Activated CD8-positive, alpha-beta memory T cell treated with anti-CD3 and anti-CD28 coated beads, Interleukin-2, amount 50 U/mL, for 48 hours (primary cell): ENCODE measurements around the gene ANO10.

Source experiments
- DNase-seq: peaks from one replicate; pipeline ENCODE4 v3.0.0-alpha.2; 2020

The ANO10 gene

DNA sequence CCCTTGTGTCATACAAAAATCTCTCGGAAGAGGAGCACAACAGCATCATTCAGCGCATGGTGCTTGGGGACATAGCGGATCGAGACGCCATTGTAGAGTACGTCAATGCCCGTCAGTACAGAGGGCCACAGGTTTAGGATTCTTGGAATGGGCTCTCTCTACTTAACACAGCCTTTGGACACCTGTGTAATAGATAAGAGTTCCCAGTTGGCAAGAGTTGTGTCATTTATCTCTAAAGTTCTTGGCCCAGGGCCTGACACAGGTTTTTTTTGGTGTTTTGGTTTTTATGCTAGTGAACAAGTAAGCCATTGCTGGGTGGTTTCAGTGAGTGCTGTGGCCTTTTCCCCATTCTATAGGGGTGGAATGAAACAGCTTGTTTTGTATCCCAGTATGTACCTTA lies 281.4 kb downstream of the ANO10 start:
- DNase-seq, result no peak

DNA sequence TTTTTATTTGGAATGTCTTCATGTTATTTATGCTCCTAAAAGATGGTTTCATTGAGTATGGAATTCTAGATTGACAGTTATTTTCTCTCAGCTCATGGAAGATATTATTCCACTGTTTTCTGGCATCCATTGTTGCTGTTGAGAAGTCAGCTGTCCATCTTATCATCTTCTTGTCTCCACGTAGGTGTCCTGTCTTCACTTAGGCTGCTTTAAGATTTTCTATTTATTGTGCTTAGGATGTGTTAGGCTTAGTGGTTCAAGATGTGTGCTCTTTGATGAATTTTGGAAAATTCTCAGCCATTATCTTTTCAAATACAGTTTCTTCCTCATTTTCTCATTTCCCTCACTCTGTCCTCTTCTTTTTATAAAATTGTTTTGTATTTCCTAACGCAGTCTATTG lies 283.5 kb downstream of the ANO10 start:
- no peak for DNase-seq

DNA sequence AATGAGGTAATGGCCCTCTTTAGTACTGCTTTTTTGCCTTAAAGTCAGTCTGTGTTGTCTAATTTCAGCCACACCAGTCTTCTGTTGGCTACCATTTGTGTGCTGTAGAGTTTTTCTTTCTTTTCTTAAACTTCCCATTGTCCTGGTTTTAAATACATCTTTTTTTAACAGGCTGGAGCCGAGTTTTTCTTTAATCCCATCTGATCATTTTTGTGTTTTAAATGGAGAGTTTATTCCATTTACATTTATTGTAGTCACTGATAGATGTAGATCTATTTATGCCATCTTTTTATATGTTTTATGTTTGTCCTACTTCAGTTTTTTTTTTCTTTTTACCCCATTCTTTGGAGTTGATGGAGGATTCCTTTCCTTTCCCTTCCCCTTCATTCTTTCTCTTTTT lies 286.0 kb downstream of the ANO10 start:
- DNase-seq, result no peak

DNA sequence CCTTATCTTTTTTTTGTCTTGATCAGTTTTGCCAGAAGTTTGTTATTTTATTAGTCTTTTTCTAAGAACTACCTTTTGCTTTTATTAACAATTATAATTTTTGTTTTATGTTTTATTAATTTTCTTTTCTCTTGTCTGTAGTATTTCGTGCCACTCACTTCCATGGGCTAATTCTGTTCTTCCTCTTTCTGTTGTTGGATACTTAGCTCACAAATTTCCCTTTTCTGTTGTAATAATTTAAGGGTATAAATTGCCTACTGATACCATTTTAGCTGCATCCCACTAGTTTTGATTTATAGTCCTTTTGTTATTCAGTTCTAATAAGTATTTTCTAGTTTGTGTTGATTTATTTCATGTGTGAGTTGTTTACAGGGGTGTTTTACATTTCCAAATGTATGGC lies 286.8 kb downstream of the ANO10 start:
- no peak for DNase-seq

DNA sequence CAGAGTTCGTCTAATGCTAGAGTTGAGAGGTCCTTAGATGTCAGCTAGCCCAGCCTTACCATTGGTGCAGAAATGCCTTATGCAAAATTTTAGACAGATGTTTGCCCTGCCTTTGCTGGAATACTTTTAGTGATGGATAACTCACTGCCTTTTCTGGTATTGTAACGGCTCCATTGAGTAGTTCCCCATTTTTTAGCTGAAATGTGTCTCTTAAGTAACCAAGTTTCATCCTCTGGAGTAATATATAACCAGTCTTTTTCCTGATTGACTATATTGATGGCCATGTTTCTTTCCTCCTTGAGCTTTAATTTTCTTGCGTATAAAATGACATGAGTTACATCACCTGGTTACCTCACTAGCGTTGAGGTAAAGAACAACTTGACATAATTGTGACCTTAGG lies 290.4 kb downstream of the ANO10 start:
- no peak for DNase-seq

DNA sequence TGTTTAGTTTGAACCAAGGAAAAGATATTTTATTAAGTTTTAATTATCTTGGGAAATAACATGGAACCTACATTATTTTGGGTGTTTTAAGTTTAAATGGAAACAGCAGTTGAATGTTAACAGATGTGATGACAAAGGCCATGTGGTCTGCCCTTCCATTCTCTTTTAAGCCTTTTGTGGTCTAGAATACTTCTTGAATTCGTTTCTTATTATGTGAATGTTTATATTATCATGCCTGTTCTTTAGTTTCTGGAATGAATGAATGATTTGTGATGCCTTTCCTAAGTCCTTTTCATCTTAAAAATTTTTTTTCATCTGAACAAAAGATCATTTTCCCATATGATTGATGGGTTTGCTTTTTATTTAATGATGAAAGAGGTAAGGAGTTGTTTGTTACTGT lies 290.8 kb downstream of the ANO10 start:
- no peak for DNase-seq

DNA sequence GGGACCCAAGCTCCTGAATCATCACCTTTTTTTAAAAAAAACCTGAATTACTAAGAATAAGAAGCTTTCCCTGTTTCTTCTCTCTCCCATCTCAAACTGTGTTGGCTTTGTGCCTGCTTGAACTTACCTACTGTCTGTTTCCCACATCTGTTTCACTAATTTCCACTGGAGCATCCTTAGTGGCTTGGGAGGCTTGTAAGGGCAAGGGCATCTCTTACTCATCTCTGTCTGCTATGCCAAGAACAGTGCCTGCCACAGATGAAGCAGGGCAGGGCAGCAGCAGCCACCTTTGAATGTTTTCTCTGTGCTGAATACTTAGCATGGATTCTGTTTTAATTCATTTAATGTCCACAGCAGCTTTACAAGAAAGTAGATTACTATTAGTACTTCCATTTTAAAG lies 293.2 kb downstream of the ANO10 start:
- DNase-seq, result no peak

DNA sequence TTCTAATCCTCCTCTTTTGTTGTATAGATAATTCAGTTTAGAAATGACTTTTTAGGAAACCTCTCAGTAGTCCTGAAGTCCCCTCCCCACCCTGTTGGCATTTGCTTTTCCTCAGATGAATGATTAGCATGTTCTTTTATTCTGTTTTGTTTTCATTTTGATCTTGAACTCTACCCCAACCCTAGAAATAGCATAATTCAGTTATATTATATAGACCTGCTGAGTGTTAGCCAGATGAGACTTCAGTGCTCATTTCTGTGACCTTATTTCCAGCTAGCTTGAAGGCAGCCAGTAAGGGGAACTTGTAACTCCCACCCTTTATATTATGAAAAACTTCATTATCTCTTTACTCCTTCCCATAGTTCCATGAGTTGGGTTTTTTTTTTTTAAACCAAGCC lies 294.2 kb downstream of the ANO10 start:
- no peak for DNase-seq

DNA sequence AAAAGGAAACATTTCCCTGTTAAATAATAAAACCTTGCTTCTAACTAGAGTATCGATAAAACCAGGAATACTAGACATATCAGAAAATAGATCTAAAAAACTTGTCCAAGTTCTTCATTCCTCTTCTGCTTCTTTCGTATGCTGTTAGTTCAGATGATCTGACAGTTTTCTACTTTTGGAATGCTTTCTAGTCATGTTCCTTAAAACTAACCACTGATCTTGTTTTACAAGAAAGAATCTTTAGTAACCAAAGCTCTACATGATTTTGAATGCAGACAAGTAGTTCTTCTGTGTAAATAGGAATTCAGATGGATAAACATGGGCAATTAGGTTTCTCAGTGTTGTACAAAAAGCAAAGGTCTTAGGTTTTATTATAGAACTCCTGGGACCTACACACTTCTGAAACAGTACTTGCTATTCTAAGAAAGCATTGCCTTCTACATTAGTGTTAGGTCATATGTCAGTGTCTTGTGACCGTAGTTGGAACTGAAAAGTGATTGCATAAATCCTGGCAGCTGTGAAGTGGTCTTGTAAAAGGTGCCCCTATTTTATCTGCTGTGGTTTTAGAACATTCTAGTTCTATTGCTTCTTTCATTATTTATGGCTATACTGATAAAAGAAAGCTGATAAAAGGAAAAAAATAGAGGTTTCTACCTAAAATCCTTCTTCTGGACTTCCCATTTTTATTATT lies 294.8 kb downstream of the ANO10 start:
- DNase-seq, result no peak

DNA sequence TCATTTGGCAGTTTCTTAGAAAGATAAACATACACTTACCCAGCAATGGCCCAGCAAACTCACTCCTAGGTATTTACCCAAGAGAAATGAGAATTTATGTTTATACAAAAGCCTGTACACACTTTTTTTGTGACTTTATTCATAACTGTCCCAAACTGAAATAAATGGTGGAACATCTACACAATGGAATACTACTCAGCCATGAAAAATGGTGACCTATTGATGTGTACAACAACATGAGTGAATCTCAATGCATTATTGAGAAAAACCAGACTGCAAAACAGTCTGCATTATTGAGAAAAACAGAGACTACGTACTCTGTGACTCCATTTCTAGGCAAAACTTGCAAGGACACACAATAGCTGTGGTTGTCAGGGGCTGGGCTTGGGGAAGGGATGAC lies 298.3 kb downstream of the ANO10 start:
- no peak for DNase-seq

DNA sequence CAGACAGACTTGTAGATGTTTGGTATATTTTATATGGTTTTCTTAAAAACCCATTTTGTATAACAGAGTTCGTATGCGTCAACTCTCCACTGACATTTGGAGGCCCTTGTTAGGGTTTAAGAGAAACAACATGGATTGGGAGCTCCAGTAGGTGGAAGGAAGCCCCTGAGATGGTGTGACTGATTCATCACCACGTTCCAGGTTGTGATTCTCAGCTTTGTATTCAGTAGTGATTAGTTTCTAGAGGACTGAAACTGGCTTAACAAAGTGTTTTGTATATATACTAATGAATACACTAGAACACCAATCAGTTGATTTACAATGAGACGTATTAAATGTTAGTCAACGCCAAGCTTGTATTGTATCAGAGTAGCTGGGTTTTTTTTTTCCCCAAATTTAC lies 301.5 kb downstream of the ANO10 start:
- no peak for DNase-seq

DNA sequence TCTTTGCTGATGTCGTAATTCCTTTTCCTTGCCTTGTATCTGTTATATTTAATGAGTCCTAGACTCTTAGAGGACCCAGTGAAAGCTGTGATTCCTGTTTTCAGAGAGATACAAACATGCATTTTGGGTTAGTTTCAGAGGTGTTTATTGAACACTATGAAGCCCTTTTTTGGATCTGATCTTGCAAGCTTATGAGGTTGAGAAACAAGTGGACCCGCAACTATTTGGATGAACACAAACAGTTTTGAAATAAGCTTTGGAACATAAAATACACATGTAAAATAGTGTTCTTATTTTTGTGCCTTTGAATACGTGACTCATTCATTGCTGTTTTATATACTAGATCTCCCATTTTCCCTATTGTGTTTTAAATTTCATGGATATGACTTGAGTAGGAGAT lies 302.0 kb downstream of the ANO10 start:
- no peak for DNase-seq

DNA sequence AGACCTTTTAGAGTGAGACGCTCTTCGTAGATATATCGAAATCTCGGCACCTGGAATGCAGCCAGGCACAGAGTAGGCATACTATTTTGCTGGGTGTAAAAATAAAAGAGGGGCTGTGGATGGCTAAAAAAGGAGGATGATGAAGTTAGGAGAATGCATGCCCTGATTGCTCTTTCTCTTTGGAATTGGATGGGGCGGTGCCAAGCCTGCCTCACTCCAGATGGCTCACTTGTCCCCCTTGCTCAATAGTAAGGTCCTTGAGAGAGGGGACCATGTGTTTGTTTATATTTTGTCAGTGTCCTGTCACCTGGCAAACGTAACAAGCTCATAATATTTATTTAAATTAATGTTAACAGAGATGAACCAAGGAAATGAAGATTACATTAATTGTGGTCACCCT lies 302.4 kb downstream of the ANO10 start:
- DNase-seq, result no peak

DNA sequence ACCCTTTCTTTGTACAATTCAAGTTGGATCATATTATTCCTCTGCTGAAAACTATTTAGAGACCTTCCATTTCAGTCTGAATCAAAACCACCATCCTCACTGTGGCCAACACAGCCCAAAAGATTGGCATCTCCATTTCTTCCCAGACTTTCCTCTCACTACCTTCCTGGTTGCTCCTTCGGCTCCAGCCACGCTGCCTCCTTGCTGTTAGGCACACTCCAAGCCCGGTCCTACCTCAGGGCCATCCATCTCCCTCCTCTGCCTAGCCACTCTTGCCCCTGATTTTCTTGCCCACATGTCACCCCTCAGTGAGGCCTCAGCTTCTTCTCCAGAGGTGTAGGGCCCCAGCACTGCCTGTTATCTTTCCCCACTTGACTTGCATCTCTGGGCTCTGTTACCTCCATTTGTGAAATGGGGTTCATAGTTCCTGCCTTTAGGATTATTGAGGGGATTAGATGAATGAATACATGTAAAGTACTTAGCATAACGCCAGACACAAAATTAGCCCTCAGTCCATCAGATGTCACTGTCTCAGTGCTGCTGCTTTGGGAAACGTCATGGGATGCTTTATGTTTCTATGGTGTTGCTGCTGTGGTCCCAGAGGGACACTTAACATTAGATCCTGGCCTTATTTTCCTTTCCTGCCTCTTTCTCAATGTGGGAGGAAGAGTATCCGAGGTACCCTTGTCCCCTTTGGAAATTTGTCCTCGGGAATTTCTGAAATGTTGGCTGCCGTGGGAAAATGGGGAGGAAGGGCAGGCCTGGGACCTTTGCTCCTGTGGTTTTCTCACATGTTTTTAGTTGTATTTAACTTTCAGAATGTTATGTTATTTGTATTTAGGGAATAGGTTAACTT lies 304.1 kb downstream of the ANO10 start:
- no peak for DNase-seq

DNA sequence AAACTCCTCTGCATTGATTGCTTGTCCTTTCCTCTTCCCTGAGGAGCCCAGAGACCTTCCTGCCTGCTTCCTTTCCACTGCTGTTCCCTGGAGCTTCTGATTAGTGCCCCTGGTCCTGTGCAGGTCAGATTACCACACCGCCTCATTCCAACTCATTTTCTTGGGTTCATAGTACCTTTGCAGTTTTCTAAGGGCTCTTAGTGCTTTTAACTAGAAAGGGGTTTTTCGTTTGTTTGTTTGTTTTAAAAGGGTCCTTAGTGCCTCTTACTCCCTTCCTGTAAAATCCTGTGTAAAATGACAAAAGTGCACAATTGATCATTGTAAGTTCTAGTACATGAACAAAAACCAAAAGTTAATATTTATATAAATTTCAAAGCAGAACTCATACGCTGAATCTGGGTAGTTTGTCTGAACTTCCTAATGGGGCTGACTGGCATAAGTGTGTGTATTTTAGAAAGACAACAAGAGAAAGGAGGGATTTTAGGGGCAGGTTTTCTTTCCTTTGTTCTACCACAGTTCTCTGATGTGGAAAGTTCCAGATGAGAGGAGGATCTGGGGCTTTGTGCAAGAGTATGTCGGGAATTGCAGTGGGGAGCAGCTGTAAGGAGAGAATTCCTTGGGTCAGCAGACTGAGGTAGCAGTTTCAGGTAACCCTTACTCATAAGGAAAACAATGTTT lies 304.9 kb downstream of the ANO10 start:
- no peak for DNase-seq
